Glutamatergic neuron (in vitro differentiated cells): ENCODE results near the gene TGFBR3. TPM values are rescaled to one million over a fixed set of nuclear protein-coding genes. Genes with fewer than 3 reads are reported as not detected.

Experiments
- DNase-seq: peaks from one replicate; pipeline ENCODE4 v3.0.0; 2022
- H3K27ac Mint-ChIP-seq: one replicate; pipeline ENCODE4 v1.8.0; 2020; ENCODE audit warnings: mild to moderate bottlenecking, mixed read lengths, inconsistent platforms; ENCODE audit not compliant: unreplicated experiment
- H3K27me3 Mint-ChIP-seq: one replicate; pipeline ENCODE4 v1.8.0; 2020; ENCODE audit warnings: mild to moderate bottlenecking, moderate library complexity, mixed read lengths, inconsistent platforms; ENCODE audit not compliant: unreplicated experiment
- H3K36me3 Mint-ChIP-seq: one replicate; pipeline ENCODE4 v1.8.0; 2020; ENCODE audit warnings: mild to moderate bottlenecking, mixed read lengths, inconsistent platforms; ENCODE audit not compliant: unreplicated experiment
- H3K4me1 Mint-ChIP-seq: one replicate; pipeline ENCODE4 v1.8.0; 2020; ENCODE audit warnings: mild to moderate bottlenecking, low read depth, mixed read lengths, inconsistent platforms; ENCODE audit not compliant: unreplicated experiment
- H3K4me3 Mint-ChIP-seq: one replicate; pipeline ENCODE4 v1.8.0; 2020; ENCODE audit warnings: mild to moderate bottlenecking, mixed read lengths, inconsistent platforms; ENCODE audit not compliant: unreplicated experiment
- H3K9me3 Mint-ChIP-seq: one replicate; pipeline ENCODE4 v1.8.0; 2020; ENCODE audit warnings: mild to moderate bottlenecking, moderate library complexity, mixed read lengths, inconsistent platforms; ENCODE audit not compliant: unreplicated experiment
- total RNA-seq: library from RNA; stranded (reverse); fragmentation: NEBNext Ultra II Directional; extraction: Animal tissue kit (Norgen Biotek cat#: 25700); gene quantifications from one replicate; pipeline ENCODE4 v1.2.1, GENCODE V29; 2021; ENCODE audit not compliant: unreplicated experiment
- TF ChIP-seq, protein P1 (sequence below): fragments of 200-600 bp; sonication (generic); IDR thresholded peaks from one replicate; pipeline ENCODE4 v1.5.0; 2021; ENCODE audit not compliant: partially characterized antibody, unreplicated experiment

TGFBR3 gene
- total RNA-seq, 1 donor from 2014 or later, result 0.98 TPM

- Mint-ChIP-seq H3K36me3 (peaks cover 17% of the 10 kb centered on the region), H3K9me3 (peaks cover 6% of the 10 kb centered on the region), H3K4me1 (no peaks in the 10 kb centered on the region), H3K27me3 (no peaks in the 10 kb centered on the region), H3K27ac (no peak overlapping the region), H3K4me3 (no peak overlapping the region)
- TF ChIP-seq, protein P1, sequence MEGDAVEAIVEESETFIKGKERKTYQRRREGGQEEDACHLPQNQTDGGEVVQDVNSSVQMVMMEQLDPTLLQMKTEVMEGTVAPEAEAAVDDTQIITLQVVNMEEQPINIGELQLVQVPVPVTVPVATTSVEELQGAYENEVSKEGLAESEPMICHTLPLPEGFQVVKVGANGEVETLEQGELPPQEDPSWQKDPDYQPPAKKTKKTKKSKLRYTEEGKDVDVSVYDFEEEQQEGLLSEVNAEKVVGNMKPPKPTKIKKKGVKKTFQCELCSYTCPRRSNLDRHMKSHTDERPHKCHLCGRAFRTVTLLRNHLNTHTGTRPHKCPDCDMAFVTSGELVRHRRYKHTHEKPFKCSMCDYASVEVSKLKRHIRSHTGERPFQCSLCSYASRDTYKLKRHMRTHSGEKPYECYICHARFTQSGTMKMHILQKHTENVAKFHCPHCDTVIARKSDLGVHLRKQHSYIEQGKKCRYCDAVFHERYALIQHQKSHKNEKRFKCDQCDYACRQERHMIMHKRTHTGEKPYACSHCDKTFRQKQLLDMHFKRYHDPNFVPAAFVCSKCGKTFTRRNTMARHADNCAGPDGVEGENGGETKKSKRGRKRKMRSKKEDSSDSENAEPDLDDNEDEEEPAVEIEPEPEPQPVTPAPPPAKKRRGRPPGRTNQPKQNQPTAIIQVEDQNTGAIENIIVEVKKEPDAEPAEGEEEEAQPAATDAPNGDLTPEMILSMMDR, result no peak
- DNase-seq, result no peak
These were observed 138.3 kb downstream of the TGFBR3 start for GRCh38 chr1:91747666-91748065.

DNA sequence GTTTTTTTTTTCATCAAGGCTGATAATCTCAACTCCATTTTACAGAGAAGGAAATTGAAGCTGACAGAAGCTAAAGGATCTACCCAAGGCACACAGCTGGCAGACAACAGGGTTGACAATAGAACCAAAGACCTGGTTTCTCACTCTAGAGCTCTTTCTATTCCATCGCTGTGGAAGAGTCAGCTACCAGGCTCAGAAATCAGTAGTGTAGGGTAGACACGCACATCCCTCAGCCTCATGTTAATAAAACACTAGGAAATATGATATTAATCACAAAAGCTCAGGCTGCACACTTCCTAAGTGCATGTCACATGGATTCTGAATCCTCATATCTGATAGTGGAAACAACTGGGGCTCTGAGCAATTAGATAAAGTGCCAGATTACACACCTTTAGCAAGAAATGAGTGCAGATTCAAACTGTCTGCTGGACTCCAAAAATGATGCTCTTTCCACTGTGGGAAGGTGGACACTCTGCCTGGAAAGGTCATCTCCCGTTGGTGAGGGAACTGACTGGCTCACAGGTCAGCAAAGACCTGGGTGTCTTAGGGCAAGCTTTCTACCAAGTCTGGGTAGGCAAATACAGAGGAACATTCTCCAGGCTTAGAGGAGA lies 139.1 kb downstream of the TGFBR3 start:
- Mint-ChIP-seq H3K27me3 (no peaks in the 10 kb centered on the region), H3K27ac (no peak overlapping the region), H3K9me3 (peaks cover 6% of the 10 kb centered on the region), H3K4me3 (no peak overlapping the region), H3K4me1 (no peaks in the 10 kb centered on the region), H3K36me3 (peaks cover 17% of the 10 kb centered on the region)
- TF ChIP-seq, protein P1, result no peak
- DNase-seq, result no peak

DNA sequence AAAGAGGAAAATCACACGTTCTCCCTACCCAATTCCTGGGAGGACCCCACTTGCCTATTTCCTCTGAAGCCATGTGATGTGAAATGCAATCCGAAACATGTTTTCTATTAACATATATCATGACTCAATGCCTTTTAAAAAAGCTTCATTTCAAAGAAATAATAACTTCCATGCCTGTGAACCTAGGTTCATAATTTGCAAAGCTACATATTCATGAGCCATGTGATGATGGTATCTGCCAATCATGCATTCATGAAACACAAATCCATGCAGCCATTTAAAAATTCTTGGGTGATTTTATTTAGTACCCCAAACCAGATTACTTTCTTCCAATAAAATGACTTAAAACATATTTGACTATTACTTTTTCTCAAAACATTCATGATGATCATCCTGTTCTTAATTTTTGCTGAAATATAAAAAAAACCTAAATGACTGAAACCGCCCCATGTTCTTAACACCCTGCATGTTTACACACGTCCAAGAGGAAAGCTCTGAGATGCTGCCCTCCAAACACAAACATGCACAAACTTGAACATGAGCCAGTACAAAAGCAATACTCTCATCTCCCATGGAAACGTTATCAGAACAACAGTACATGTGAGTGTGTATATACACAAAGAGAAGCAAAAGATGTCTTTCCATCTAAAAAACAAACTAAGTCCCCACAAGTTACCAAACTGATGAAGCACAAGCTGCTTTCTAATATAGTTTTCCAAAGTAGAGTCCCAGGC lies 140.1 kb downstream of the TGFBR3 start:
- H3K27me3 Mint-ChIP-seq, result no peaks in the 10 kb centered on the region
- peaks cover 8% of the 10 kb centered on the region for H3K9me3 Mint-ChIP-seq
- no peaks in the 10 kb centered on the region for H3K4me1 Mint-ChIP-seq
- no peak for DNase-seq
- TF ChIP-seq, protein P1, result no peak
- H3K27ac Mint-ChIP-seq, result no peak overlapping the region
- H3K4me3 Mint-ChIP-seq, result no peak overlapping the region
- peaks cover 17% of the 10 kb centered on the region for H3K36me3 Mint-ChIP-seq

DNA sequence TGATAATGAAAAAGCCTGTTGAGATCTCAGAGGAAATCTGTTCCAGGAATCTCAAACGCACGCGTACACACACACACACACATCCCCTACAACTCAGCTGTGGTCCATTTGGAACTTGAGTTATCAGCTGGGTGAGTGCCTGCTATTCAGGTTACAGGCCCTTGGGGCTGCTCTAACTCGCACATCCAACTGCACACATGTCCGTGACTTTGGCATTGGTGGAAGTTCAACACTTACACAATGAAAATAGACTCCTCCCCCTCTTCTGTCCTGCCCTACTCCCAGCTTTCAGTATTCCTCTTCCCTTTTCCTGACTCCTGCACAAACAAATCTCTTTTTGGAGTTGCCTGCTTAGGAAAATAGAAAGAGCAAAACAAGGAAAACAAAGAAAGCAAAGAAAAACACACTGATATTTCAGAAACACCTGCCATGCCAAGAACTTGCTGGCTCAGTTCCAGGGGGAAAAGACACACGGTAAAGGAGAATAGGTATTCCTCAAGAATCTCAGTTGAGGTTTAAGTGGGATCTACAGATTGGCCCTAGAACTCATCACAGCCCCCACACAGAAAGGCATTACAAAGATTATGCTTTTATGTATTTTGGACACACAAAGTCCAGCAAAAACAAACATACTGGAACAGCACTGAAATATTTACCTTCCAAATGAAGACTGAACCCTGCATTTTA lies 140.9 kb downstream of the TGFBR3 start:
- H3K9me3 Mint-ChIP-seq, result peaks cover 8% of the 10 kb centered on the region
- no peak for DNase-seq
- no peaks in the 10 kb centered on the region for H3K27me3 Mint-ChIP-seq
- no peak overlapping the region for H3K4me3 Mint-ChIP-seq
- TF ChIP-seq, protein P1, result no peak
- peaks cover 17% of the 10 kb centered on the region for H3K36me3 Mint-ChIP-seq
- H3K4me1 Mint-ChIP-seq, result no peaks in the 10 kb centered on the region
- no peak overlapping the region for H3K27ac Mint-ChIP-seq
